EL (cell line): Measurements from ENCODE around the gene AGPAT1.
"Not testable (repeated sequence)": the region's sequence is repeated elsewhere in the genome, so short reads cannot be mapped to it uniquely, and the experiment has no call there.

Source experiments
- DNase-seq: peaks from one replicate; pipeline ENCODE4 v3.0.0-alpha.2; 2016

The AGPAT1 gene

GRCh38 chr6:32146687-32147086 is 29.2 kb downstream of the AGPAT1 start:
- DNase-seq = no peak

DNA sequence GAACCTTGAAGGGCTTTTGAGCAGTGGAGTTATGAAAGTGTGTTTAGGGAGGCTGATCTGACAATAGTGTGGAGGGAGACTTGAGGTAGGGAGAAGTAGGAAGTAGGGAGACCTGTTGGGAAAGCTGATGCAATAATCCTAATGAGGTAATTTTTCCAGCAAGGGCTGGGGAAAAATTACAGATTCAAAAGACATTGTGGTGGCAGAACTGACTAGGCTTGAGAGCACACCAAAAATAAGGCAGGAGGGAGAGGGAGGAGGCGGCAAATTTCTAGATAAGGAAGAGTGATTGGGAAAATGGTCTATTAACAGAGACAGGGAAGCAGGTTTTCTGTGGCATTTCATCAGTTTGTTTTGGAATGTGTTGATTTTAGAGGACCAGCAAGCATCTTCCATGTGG is 29.6 kb downstream of the AGPAT1 start:
- DNase-seq = no peak

DNA sequence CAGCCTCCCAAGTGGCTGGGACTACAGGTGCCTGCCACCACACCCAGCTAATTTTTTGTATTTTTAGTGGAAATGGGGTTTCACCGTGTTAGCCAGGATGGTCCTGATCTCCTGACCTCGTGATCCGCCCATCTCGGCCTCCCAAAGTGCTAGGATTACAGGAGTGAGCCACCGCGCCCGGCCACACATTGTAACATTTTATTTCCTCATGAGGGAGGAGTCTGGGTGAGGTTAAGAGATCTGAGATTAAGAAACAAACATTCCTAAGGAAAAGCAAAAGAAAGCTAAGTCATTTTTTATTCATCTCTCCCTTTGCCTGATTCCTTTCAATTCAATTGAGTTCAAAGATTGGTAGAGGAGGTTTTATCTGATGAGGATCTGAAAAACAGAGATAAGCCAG is 31.6 kb downstream of the AGPAT1 start:
- DNase-seq = not testable (repeated sequence)

DNA sequence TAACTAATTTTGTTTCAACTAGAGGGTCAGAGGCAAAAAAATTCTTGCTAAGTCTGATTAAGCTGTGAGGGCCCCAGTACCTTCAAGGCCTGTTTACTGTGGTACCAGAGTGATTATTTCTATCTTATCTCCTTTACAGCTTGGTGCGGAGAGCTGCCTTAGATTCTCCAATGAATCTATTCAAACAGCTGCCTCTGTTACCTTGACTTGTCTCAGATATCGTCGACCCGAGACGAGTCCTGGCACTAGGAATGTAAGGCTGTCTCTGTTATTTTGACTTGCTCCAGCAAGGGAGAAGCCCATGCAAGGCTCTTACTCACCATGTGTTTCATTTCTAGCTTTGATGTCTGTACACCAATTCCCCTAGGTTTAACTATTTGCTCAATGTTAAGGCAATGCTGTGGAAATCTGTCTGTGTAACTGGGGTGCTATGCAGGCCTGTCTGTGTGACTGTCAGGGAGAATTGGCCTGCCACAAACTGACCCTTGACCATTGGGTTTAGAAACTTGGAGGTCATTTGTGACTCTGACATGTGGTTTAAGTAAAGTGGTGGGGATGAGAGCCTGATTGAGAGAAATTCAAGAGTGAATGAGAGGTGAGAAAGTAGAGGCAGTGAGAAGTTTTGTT is 35.4 kb downstream of the AGPAT1 start:
- DNase-seq = no peak

DNA sequence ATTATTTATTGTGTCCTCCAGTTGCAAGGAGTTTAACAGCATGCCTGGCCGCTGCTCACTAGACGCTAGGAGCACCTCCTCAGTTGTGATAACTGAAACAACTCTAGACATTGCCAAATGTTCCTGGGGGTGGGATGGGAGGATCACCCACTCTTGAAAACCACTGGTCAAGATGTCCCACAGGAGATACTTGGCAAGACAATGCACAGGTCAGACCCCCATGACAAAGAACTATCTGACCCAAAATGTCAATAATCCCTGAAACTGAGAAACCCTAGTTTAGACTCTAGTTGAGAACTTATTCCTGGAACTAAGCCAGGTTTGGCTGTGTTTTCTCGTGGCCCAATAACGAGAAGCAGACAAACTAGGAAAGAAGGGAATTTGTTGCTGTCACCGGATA is 36.3 kb downstream of the AGPAT1 start:
- no peak for DNase-seq

DNA sequence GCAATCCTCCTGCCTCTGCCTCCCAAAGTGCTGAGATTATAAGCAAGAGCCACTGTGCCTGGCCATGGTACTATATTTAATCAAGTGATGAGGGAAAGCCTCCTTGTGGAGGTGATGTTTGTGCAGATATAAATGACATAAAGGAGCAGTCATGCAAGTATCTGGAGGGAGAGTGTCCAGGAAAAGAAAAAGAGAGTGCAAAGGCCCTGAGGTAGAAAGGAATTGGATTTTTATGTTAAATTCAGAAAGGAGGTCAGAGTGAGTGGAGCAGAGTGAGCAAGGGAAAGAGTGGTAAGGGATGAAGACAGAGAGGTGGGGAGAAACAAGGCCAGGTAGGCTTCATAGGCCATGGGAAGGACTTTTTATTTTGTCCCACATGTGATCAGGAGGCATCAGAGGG is 38.4 kb downstream of the AGPAT1 start:
- DNase-seq = no peak

GRCh38 chr6:32133786-32134185 is 42.1 kb downstream of the AGPAT1 start:
- DNase-seq = peak; percentile 72

DNA sequence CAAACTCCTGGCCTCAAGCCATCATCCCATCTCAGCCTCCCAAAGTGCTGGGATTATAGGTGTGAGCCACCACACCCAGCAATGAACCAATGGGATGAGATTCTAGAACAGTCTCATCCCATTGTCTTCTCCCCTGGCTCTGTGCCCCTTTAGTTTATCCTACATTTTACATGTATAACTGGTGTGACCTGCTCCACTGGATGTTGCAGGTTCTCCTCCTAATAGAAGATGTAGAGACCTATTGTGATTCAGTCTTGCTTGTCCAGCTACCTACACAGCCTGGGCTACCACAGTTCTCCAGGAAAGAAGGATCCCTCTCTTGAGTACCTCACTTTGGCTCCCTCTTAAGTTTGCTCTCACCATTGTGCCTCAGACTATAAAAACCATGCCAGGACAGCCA is 43.8 kb downstream of the AGPAT1 start:
- DNase-seq = no peak

DNA sequence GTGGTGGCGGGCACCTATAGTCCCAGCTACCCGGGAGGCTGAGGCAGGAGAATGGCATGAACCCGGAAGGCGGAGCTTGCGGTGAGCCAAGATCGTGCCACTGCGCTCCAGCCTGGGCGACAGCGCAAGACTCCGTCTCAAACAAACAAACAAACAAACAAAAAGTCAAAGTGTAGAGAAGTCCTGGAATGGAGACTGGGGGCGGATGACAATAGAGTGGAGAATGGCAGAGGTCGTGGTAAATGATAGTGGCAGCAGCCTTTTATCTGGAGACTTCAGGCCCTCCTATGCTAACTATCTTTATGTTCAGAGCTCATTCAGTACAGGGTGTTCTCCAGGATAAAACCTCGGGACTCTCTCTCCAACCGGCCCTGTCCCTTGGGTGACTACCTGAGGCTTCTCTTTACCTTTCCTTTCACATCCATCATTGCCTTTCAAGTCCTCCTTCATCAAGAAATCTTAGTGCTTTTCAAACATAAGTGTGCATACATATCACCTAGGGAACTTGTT is 44.4 kb downstream of the AGPAT1 start:
- DNase-seq = no peak

- DNase-seq = no peak
Measured at GRCh38 chr6:32129297-32130088, 46.4 kb downstream of the AGPAT1 start.

- no peak for DNase-seq
Measured at GRCh38 chr6:32128751-32129296, 47.1 kb downstream of the AGPAT1 start.

DNA sequence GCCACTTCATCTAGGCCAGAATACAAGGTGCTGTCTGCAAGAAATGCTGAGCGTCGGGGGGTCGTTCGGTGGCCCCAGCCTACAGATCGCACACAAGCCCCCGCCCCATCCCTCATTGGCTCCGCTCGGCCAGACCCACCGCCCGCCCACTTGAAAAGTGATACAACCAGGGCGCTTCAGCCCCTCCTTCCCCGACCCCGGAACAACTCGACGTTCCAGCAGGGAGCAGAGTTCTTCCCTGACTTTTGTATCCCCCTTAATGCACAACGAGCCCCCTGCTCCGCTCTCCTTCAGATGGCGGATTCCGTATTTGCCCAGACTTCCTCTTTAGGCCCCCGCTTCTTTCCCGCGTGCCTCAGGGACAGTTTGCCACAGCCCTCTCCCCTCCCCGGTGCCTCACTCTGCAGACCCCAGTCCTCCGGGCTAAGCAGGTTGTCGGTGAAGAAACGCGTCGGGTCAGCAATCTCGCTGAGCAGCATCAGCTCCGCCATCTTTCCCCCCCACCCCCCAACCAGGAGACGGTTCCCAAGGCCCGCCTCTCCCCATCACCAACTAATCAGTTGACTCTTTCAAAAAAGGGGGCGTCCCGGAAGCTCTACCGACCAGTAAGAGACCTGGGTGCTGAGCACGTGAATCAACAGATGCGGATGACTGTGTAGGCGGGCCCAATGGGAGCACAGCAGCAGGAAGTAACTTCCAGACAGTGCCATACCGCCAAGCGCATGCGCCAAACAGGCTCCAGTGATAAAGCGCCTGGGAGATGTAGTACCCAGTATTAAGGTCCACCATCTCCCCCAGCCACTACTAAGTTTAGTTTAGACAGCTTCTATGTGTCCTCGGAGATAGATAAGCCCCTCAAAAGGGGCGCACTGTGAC is 47.9 kb downstream of the AGPAT1 start, which contains the start of gene ATF6B:
TSS of gene ATF6B (minus strand) at position 530 of the 876 bp plus-strand sequence. CDS start at position 491, 39 bp downstream.
- peak; percentile 100 for DNase-seq

DNA sequence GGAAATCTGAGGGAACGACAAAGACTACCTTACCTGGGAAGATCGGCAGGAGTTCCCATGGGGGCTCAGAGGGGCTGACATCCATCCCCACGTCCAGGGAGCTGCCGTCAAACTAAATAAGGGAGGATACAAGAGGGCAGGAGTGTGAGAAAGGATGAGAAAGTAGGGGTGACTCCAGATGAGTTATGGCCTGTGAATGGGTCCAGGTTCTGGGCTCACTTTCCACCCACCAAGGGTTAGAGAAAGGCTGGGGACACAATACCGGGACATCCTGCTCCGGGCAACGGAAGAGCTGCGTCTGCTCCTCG is 48.5 kb downstream of the AGPAT1 start:
- DNase-seq = no peak

- DNase-seq = no peak
Measured at GRCh38 chr6:32126880-32127279, 49.0 kb downstream of the AGPAT1 start.

DNA sequence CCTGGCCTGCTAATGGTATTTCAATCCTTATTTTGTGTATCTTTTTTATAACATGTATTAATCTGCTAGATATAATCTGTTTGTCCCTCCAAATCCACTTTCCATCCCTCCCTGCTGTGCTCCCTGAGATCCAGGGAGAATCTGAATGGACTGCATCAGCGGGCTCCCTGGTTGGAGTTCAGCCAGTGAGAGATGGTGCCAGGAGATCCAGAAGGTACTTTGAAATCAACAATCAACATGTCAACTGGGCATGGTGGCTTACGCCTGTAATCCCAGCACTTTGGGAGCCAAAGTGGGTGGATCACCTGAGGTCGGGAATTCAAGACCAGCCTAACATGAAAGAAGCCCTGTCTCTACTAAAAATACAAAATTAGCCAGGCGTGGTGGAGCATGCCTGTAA is 52.2 kb downstream of the AGPAT1 start:
- no peak for DNase-seq

- DNase-seq = no peak
Measured at GRCh38 chr6:32120573-32121059, 55.3 kb downstream of the AGPAT1 start.

DNA sequence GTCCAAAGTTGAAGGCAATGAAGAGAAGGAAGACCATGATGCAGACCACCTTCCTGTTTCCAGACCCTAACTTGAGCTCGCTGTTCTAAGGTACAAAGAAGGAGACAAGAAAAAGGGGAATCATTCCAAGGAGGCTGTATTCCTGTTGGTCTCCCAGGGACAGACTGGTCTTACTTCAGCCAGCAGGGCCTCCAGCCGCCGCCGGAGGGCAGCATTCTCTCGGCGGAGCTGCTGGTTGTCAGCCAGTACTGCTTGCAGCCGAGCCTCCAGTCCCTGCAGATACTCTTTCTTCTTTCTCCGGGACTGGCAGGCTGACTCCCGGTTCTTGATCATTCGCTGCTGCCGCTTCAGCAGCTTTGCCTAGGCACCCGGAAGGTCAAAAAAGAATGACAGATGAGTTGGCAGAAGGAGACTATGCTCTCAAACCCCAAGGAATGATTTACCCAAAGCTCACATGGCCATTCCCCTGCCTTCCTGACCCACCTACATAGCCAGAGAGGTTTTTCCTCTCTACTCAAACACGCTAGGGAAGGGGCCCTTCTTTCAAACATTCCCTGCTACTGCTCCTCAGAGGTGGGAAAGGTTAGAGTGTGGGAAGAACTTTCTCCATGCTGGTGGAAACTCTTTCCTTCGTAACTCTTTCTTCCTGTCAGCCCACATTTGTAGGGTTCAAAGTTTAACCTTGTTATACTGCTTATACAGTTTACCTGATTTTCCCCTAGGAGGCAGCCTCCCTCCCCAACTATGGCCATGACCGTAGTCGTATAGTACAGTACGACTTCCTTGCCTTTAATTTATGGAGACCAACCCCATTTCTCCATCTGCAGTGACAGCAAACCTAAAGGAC is 56.9 kb downstream of the AGPAT1 start:
- peak; percentile 83 for DNase-seq
